HepG2 (cell line): Measurements from ENCODE around the gene PIK3CA. TPM values are rescaled to one million over a fixed set of nuclear protein-coding genes. Genes with fewer than 3 reads are reported as not detected.

ENCODE experiments used
- ATAC-seq: fragments of 200-7000 bp; cut with Tn5 transposase; 3 replicates; pipeline ENCODE4 v1.9.1; 2020; ENCODE audit warnings: mild to moderate bottlenecking, moderate library complexity
- BruUV-seq: library from RNA; stranded (reverse); fragments of 400-500 nt; replicated peaks from 2 replicates; lab custom pipeline; 2021; lab: Mats Ljungman, UMichigan
- CTCF ChIA-PET: fragments of 300-600 bp; formaldehyde crosslinking; extraction: SDS; loops from one replicate; lab custom pipeline; 2021; ENCODE audit warnings: low total read pairs, inconsistent platforms, low intra/inter-chr PET ratio; lab: Yijun Ruan, JAX
- POLR2A ChIA-PET: fragments of 350-600 bp; sonication (Branson Sonifier 250); formaldehyde crosslinking; loops from one replicate; lab custom pipeline; 2020; ENCODE audit warnings: antibody characterized with exemption, inconsistent platforms; lab: Yijun Ruan, JAX
- DNase-seq: peaks from one replicate; pipeline ENCODE4 v3.0.0-alpha.2; 2015; ENCODE audit warnings: low spot score
- FAIRE-seq: peaks from 3 replicates; lab custom pipeline; 2011; peaks lifted over from hg19 to GRCh38; lab: Jason Lieb, UNC
- H2AFZ ChIP-seq: one replicate; pipeline ENCODE4 v1.6.1; 2011; ENCODE audit warnings: low read length, inconsistent platforms
- H3K27ac ChIP-seq: fragments of 300-600 bp; 3 replicates; pipeline ENCODE4 v1.8.0; 2011; ENCODE audit warnings: mixed run types, mild to moderate bottlenecking, mixed read lengths, low read length, inconsistent platforms; ENCODE audit not compliant: insufficient read depth; ENCODE audit errors: extremely low read length
- H3K27me3 ChIP-seq, 2 experiments: fragments of 200-600 bp in 1 of 2; 2 replicates in 1 of 2; 3 replicates in 1 of 2; pipeline versions ENCODE4 v1.6.0 to v1.8.0; 2011; ENCODE audit warnings: low read length in 2 of 2, mild to moderate bottlenecking in 2 of 2, moderate library complexity in 2 of 2, inconsistent platforms in 1 of 2; ENCODE audit not compliant: insufficient read depth in 2 of 2, control insufficient read depth in 1 of 2
- H3K36me3 ChIP-seq, 2 experiments: fragments of 200-600 bp in 1 of 2; replicated peaks in 1 of 2; 2 replicates in 1 of 2; 3 replicates in 1 of 2; pipeline versions ENCODE4 v1.5.1 to v1.8.0; 2011; ENCODE audit warnings: low read length in 2 of 2, inconsistent platforms in 1 of 2; ENCODE audit not compliant: insufficient read depth in 2 of 2, control insufficient read depth in 1 of 2
- H3K4me1 ChIP-seq: 2 replicates; pipeline ENCODE4 v1.5.1; 2012; ENCODE audit warnings: low read length, inconsistent platforms; ENCODE audit not compliant: insufficient read depth
- H3K4me2 ChIP-seq: 2 replicates; pipeline ENCODE4 v1.6.0; 2011; ENCODE audit warnings: low read depth, low read length, inconsistent platforms
- H3K4me3 ChIP-seq, 3 experiments: fragments of 200-600 bp in 1 of 3; sonication (generic), shearing (Covaris generic) in 1 of 3; replicated peaks in 1 of 3; 2 replicates each; pipeline ENCODE4 v1.5.1; 2011 to 2016; ENCODE audit warnings: low read length in 3 of 3, inconsistent platforms in 2 of 3, low read depth in 2 of 3, mild to moderate bottlenecking in 2 of 3, control low read depth in 1 of 3, mixed read lengths in 1 of 3; ENCODE audit not compliant: insufficient read depth in 1 of 3
- H3K79me2 ChIP-seq: one replicate; pipeline ENCODE4 v1.6.1; 2011; ENCODE audit warnings: low read length, inconsistent platforms; ENCODE audit not compliant: insufficient read depth
- H3K9ac ChIP-seq: 2 replicates; pipeline ENCODE4 v1.6.0; 2011; ENCODE audit warnings: mild to moderate bottlenecking, low read depth, low read length, inconsistent platforms; ENCODE audit not compliant: insufficient read depth
- H3K9me3 ChIP-seq: 2 replicates; pipeline ENCODE4 v1.5.1; 2012; ENCODE audit warnings: mild to moderate bottlenecking, low read length
- H4K20me1 ChIP-seq: 2 replicates; pipeline ENCODE4 v1.6.0; 2011; ENCODE audit warnings: inconsistent platforms, mild to moderate bottlenecking, low read length, moderate library complexity; ENCODE audit not compliant: insufficient read depth
- DMTF1 ChIP-seq: sonication (generic); formaldehyde crosslinking; IDR thresholded peaks from 2 replicates; pipeline ENCODE4 v1.4.0; 2020; ENCODE audit warnings: mild to moderate bottlenecking, missing genetic modification reagents
- GPBP1L1 ChIP-seq: sonication (generic); formaldehyde crosslinking; IDR thresholded peaks from 2 replicates; pipeline ENCODE4 v1.5.0; 2020; ENCODE audit warnings: mild to moderate bottlenecking, missing genetic modification reagents
- NAIF1 ChIP-seq: sonication (generic); formaldehyde crosslinking; IDR thresholded peaks from 2 replicates; pipeline ENCODE4 v1.5.0; 2020; ENCODE audit warnings: mild to moderate bottlenecking, missing genetic modification reagents, borderline replicate concordance
- RCOR2 ChIP-seq: IDR thresholded peaks from 2 replicates; pipeline ENCODE4 v1.6.1; 2016; ENCODE audit warnings: missing biosample characterization, missing genetic modification reagents
- SRF ChIP-seq: IDR thresholded peaks from 2 replicates; pipeline ENCODE4 v1.6.1; 2011; ENCODE audit warnings: mild to moderate bottlenecking, low read depth, low read length, moderate library complexity
- ZBTB33 ChIP-seq: sonication (generic); formaldehyde crosslinking; IDR thresholded peaks from 2 replicates; pipeline ENCODE4 v1.4.0; 2020; ENCODE audit warnings: missing genetic modification reagents
- ZBTB46 ChIP-seq: sonication (generic); formaldehyde crosslinking; IDR thresholded peaks from 2 replicates; pipeline ENCODE4 v1.4.0; 2020; ENCODE audit warnings: mild to moderate bottlenecking, missing genetic modification reagents, borderline replicate concordance
- ZNF121 ChIP-seq: sonication (generic); formaldehyde crosslinking; IDR thresholded peaks from 2 replicates; pipeline ENCODE4 v1.5.0; 2020; ENCODE audit warnings: mild to moderate bottlenecking, missing genetic modification reagents
- ZNF569 ChIP-seq: sonication (generic); formaldehyde crosslinking; IDR thresholded peaks from 2 replicates; pipeline ENCODE4 v1.5.0; 2020; ENCODE audit warnings: mild to moderate bottlenecking, missing genetic modification reagents, moderate library complexity, borderline replicate concordance
- ZNF800 ChIP-seq: sonication (generic); formaldehyde crosslinking; IDR thresholded peaks from 2 replicates; pipeline ENCODE4 v1.4.0; 2020; ENCODE audit warnings: missing genetic modification reagents
- WGBS: methylation state at CpG from one replicate; pipeline ENCODE4 v1.1.6; 2017; ENCODE audit warnings: low lambda C conversion rate; 5-methylcytosine and 5-hydroxymethylcytosine counted together
- in situ Hi-C: cut with HindIII; loops from 2 replicates; pipeline ENCODE4 v1.10.0; 2017; ENCODE audit warnings: low pct_unique_long_range_greater_than_20kb; ENCODE audit not compliant: extremely low pct_ligation_motif_present
- intact Hi-C: fragments of 100-400 bp; cut with micrococcal nuclease; formaldehyde crosslinking; loops from one replicate; pipeline ENCODE4 v1.10.0; 2022; ENCODE audit not compliant: unreplicated experiment
- polyA plus RNA-seq, 8 experiments: library from polyadenylated mRNA; depleted of rRNA in 3 of 8; stranded (reverse) in 7 of 8; unstranded in 1 of 8; fragments of >200 nt; fragmentation: Illumina TruSeq in 4 of 8; extraction: Trizol in 4 of 8; gene quantifications; 2 replicates each; pipeline versions ENCODE4 v1.2.1 to v1.2.3, GENCODE V29; 2011 to 2016; ENCODE audit warnings: low read depth in 4 of 8, missing spikeins in 1 of 8, mixed read lengths in 1 of 8; ENCODE audit not compliant: insufficient read depth in 1 of 8
- total RNA-seq, 5 experiments: library from RNA; depleted of rRNA; stranded (reverse); fragments of >200 nt; fragmentation: Illumina TruSeq; extraction: Trizol; gene quantifications; 2 replicates each; pipeline ENCODE4 v1.2.3, GENCODE V29; 2016; ENCODE audit warnings: low read depth in 1 of 5

Gene PIK3CA
- total and polyA plus RNA-seq, 2 of the 13 experiments (the other 11 are each of a cell fraction or from before 2014, with no cell fraction given) = 5.7 to 11.4 TPM

- Histone ChIP-seq H3K36me3 (no peaks in the 10 kb centered on the region), H3K4me1 (no peaks in the 10 kb centered on the region; the same call in 1 of the 2 replicates), H3K9ac (no peak overlapping the region), H4K20me1 (no peaks in the 10 kb centered on the region), H3K27me3 (no peaks in the 10 kb centered on the region), H2AFZ (no peak overlapping the region), H3K79me2 (no peaks in the 10 kb centered on the region), H3K4me2 (no peak overlapping the region), H3K27ac (no peak overlapping the region), H3K4me3 (no peak overlapping the region), H3K9me3 (no peaks in the 10 kb centered on the region)
- intact Hi-C loops (no loop called here), in situ Hi-C loops (no loop called here)
- WGBS = 73% methylated on average over 3 of the region's 3 CpGs
- ATAC-seq (no peak), FAIRE-seq (no peak), DNase-seq (no peak)
- ChIA-PET POLR2A (no interaction called here), CTCF (no interaction called here)
- TF ChIP-seq DMTF1 (CRISPR knock-in tag) (no peak), ZNF121 (CRISPR knock-in tag) (no peak), NAIF1 (CRISPR knock-in tag) (no peak), ZNF800 (no peak), ZNF569 (CRISPR knock-in tag) (no peak), SRF (no peak), ZBTB33 (CRISPR knock-in tag) (no peak), GPBP1L1 (CRISPR knock-in tag) (no peak), ZBTB46 (CRISPR knock-in tag) (no peak), RCOR2 (CRISPR knock-in tag) (no peak)
- no TSS peak for BruUV-seq
Observed at GRCh38 chr3:179281825-179282224, 133.7 kb downstream of the PIK3CA start.
